GM19324 (cell line): Measurements from ENCODE around the gene MAPKAPK3.

Experiments used
- ATAC-seq: cut with Tn5 transposase; IDR thresholded peaks from one replicate; pipeline ENCODE4 v1.9.1; 2021; ENCODE audit warnings: mild to moderate bottlenecking, moderate library complexity; ENCODE audit not compliant: unreplicated experiment, low FRiP score

The MAPKAPK3 gene

GRCh38 chr3:50625231-50626182 is 8.6 kb downstream of the MAPKAPK3 start:
- ATAC-seq: no peak

GRCh38 chr3:50626401-50626800 is 9.4 kb downstream of the MAPKAPK3 start:
- no peak for ATAC-seq

- no peak for ATAC-seq
These were observed 10.6 kb downstream of the MAPKAPK3 start for GRCh38 chr3:50627407-50628051.

GRCh38 chr3:50628601-50629000 is 11.7 kb downstream of the MAPKAPK3 start:
- ATAC-seq: no peak

- no peak for ATAC-seq
These were observed 13.4 kb downstream of the MAPKAPK3 start for GRCh38 chr3:50630394-50630793.

GRCh38 chr3:50630877-50631276 is 13.9 kb downstream of the MAPKAPK3 start:
- no peak for ATAC-seq

- ATAC-seq: no peak
These were observed 15.5 kb downstream of the MAPKAPK3 start for GRCh38 chr3:50632450-50632849.

- ATAC-seq: no peak
These were observed 16.4 kb downstream of the MAPKAPK3 start for GRCh38 chr3:50633230-50633790.

GRCh38 chr3:50635066-50635465 is 18.1 kb downstream of the MAPKAPK3 start:
- no peak for ATAC-seq

GRCh38 chr3:50637011-50637410 is 20.1 kb downstream of the MAPKAPK3 start:
- ATAC-seq: no peak

- no peak for ATAC-seq
These were observed 21.0 kb downstream of the MAPKAPK3 start for GRCh38 chr3:50637945-50638344.

- ATAC-seq: no peak
These were observed 22.1 kb downstream of the MAPKAPK3 start for GRCh38 chr3:50639055-50639494.

- no peak for ATAC-seq
These were observed 25.4 kb downstream of the MAPKAPK3 start for GRCh38 chr3:50642382-50642781.

- ATAC-seq: no peak
These were observed 27.6 kb downstream of the MAPKAPK3 start for GRCh38 chr3:50644561-50644960.

- no peak for ATAC-seq
These were observed 28.4 kb downstream of the MAPKAPK3 start for GRCh38 chr3:50645378-50645777.

- no peak for ATAC-seq
These were observed 31.4 kb downstream of the MAPKAPK3 start for GRCh38 chr3:50648313-50648712.

- ATAC-seq: no peak
These were observed 32.0 kb downstream of the MAPKAPK3 start for GRCh38 chr3:50648944-50649343.

GRCh38 chr3:50649451-50649931 is 32.5 kb downstream of the MAPKAPK3 start:
- no peak for ATAC-seq

GRCh38 chr3:50650018-50650417 is 33.1 kb downstream of the MAPKAPK3 start:
- ATAC-seq: no peak

GRCh38 chr3:50651445-50651844 is 34.5 kb downstream of the MAPKAPK3 start:
- no peak for ATAC-seq

- ATAC-seq: no peak
These were observed 35.1 kb downstream of the MAPKAPK3 start for GRCh38 chr3:50651920-50652529.
